ENCODE measurements around the gene STAT6. TPM values are rescaled to one million over a fixed set of nuclear protein-coding genes. Genes with fewer than 3 reads are reported as not detected.

STAT6 gene
- total RNA-seq, 1 experiment from 2014 or later = 52.3 TPM

GRCh38 chr12:57142121-57142520 lies 31.0 kb upstream of the STAT6 start:
- no peaks in the 10 kb centered on the region for H3K36me3 ChIP-seq (ENCODE audit: control insufficient read depth, insufficient read depth, low read length)
- DNase-seq (ENCODE audit: low read depth, low spot score) = no peak
- H3K27me3 ChIP-seq (ENCODE audit: control insufficient read depth, insufficient read depth, low read length) = no peaks in the 10 kb centered on the region
- in situ Hi-C loops (cut with HindIII; ENCODE audit: low pct_unique_long_range_greater_than_20kb, low sequenced_read_pairs) (no loop called here), intact Hi-C loops (cut with micrococcal nuclease; ENCODE audit: unreplicated experiment) (no loop called here)
- H3K4me1 ChIP-seq (ENCODE audit: control insufficient read depth, insufficient read depth, low read length) = no peaks in the 10 kb centered on the region
- TF ChIP-seq SIN3A (IDR thresholded peaks at IDR 0.05; ENCODE audit: borderline replicate concordance, insufficient read depth, low read depth, low read length) = no peak
- TF ChIP-seq CTCF (IDR thresholded peaks at IDR 0.05) = no peak
- no peak for TF ChIP-seq TCF7L2 (IDR thresholded peaks at IDR 0.05; ENCODE audit: low read depth, low read length)
- TF ChIP-seq POLR2AphosphoS5 (IDR thresholded peaks at IDR 0.05; ENCODE audit: low read depth, low read length) = no peak
- ChIA-PET CTCF (no interaction called here), POLR2A (no interaction called here)
- H3K27ac ChIP-seq (ENCODE audit: low read length) = no peak overlapping the region
- H3K9me3 ChIP-seq (ENCODE audit: control insufficient read depth, insufficient read depth, low read depth, low read length) = no peaks in the 10 kb centered on the region
- ATAC-seq = no peak
- no TSS peak for BruUV-seq (replicated peaks)
- no peak overlapping the region for H3K4me3 ChIP-seq (ENCODE audit: low read depth in 2 of 2, low read length in 2 of 2)

DNA sequence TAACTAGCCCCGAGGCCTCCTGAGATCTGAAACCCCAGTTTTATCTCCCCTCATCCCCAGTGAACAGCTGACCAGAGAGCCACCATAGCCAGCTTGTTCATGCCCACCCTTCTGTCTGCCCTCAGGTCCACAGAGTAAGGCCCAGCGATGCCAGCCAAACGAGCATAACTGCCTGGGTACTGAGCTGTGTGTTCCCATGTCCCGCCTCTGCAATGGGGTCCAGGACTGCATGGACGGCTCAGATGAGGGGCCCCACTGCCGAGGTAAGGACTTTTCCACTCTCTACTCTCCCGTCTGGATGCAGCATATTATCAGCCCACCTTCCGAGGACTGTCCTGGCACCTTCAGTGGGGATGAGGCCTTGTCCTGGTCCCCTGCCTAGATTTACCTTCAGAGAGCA lies 30.1 kb upstream of the STAT6 start:
- Histone ChIP-seq H3K4me3 (ENCODE audit: low read depth in 2 of 2, low read length in 2 of 2) (no peak overlapping the region), H3K27me3 (ENCODE audit: control insufficient read depth, insufficient read depth, low read length) (no peaks in the 10 kb centered on the region), H3K4me1 (ENCODE audit: control insufficient read depth, insufficient read depth, low read length) (no peaks in the 10 kb centered on the region), H3K36me3 (ENCODE audit: control insufficient read depth, insufficient read depth, low read length) (no peaks in the 10 kb centered on the region), H3K9me3 (ENCODE audit: control insufficient read depth, insufficient read depth, low read depth, low read length) (no peaks in the 10 kb centered on the region), H3K27ac (ENCODE audit: low read length) (no peak overlapping the region)
- ATAC-seq (no peak), DNase-seq (ENCODE audit: low read depth, low spot score) (no peak)
- intact Hi-C loops (cut with micrococcal nuclease; ENCODE audit: unreplicated experiment) (no loop called here), in situ Hi-C loops (cut with HindIII; ENCODE audit: low pct_unique_long_range_greater_than_20kb, low sequenced_read_pairs) (no loop called here)
- BruUV-seq (replicated peaks) = no TSS peak
- CTCF ChIA-PET = no interaction called here
- TF ChIP-seq, protein P1, sequence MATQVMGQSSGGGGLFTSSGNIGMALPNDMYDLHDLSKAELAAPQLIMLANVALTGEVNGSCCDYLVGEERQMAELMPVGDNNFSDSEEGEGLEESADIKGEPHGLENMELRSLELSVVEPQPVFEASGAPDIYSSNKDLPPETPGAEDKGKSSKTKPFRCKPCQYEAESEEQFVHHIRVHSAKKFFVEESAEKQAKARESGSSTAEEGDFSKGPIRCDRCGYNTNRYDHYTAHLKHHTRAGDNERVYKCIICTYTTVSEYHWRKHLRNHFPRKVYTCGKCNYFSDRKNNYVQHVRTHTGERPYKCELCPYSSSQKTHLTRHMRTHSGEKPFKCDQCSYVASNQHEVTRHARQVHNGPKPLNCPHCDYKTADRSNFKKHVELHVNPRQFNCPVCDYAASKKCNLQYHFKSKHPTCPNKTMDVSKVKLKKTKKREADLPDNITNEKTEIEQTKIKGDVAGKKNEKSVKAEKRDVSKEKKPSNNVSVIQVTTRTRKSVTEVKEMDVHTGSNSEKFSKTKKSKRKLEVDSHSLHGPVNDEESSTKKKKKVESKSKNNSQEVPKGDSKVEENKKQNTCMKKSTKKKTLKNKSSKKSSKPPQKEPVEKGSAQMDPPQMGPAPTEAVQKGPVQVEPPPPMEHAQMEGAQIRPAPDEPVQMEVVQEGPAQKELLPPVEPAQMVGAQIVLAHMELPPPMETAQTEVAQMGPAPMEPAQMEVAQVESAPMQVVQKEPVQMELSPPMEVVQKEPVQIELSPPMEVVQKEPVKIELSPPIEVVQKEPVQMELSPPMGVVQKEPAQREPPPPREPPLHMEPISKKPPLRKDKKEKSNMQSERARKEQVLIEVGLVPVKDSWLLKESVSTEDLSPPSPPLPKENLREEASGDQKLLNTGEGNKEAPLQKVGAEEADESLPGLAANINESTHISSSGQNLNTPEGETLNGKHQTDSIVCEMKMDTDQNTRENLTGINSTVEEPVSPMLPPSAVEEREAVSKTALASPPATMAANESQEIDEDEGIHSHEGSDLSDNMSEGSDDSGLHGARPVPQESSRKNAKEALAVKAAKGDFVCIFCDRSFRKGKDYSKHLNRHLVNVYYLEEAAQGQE (IDR thresholded peaks at IDR 0.05; ENCODE audit: insufficient read depth in 1 of 2, low read depth in 2 of 2, low read length in 1 of 2) = no peak
- TF ChIP-seq POLR2AphosphoS5 (IDR thresholded peaks at IDR 0.05; ENCODE audit: low read depth, low read length) = no peak
- no peak for TF ChIP-seq SIN3A (IDR thresholded peaks at IDR 0.05; ENCODE audit: borderline replicate concordance, insufficient read depth, low read depth, low read length)
- POLR2A ChIA-PET = no interaction called here

- no peak for ATAC-seq
- no peak for DNase-seq (ENCODE audit: low read depth, low spot score)
- Histone ChIP-seq H3K36me3 (ENCODE audit: control insufficient read depth, insufficient read depth, low read length) (no peaks in the 10 kb centered on the region), H3K27me3 (ENCODE audit: control insufficient read depth, insufficient read depth, low read length) (no peaks in the 10 kb centered on the region), H3K4me3 (ENCODE audit: low read depth in 2 of 2, low read length in 2 of 2) (no peak overlapping the region), H3K4me1 (ENCODE audit: control insufficient read depth, insufficient read depth, low read length) (no peaks in the 10 kb centered on the region), H3K9me3 (ENCODE audit: control insufficient read depth, insufficient read depth, low read depth, low read length) (no peaks in the 10 kb centered on the region), H3K27ac (ENCODE audit: low read length) (no peak overlapping the region)
- BruUV-seq (replicated peaks) = no TSS peak
- in situ Hi-C loops (cut with HindIII; ENCODE audit: low pct_unique_long_range_greater_than_20kb, low sequenced_read_pairs) (no loop called here), intact Hi-C loops (cut with micrococcal nuclease; ENCODE audit: unreplicated experiment) (no loop called here)
- TF ChIP-seq, protein P1 (IDR thresholded peaks at IDR 0.05; ENCODE audit: insufficient read depth in 1 of 2, low read depth in 2 of 2, low read length in 1 of 2) = no peak
- TF ChIP-seq TCF7L2 (IDR thresholded peaks at IDR 0.05; ENCODE audit: low read depth, low read length) (no peak), POLR2AphosphoS5 (IDR thresholded peaks at IDR 0.05; ENCODE audit: low read depth, low read length) (no peak), SIN3A (IDR thresholded peaks at IDR 0.05; ENCODE audit: borderline replicate concordance, insufficient read depth, low read depth, low read length) (no peak), CTCF (IDR thresholded peaks at IDR 0.05) (no peak)
- CTCF ChIA-PET = no interaction called here
- POLR2A ChIA-PET = no interaction called here
These were observed 28.9 kb upstream of the STAT6 start for GRCh38 chr12:57139796-57140649.

Measured in Panc1 (cell line).